MM.1S (cell line): ENCODE measurements around the gene TRIM72.
"Not testable (repeated sequence)": the region's sequence is repeated elsewhere in the genome, so short reads cannot be mapped to it uniquely, and the experiment has no call there.

Experiments used
- DNase-seq: peaks from one replicate; pipeline ENCODE4 v3.0.0-alpha.2; 2015
- H2AFZ ChIP-seq: fragments of 300-600 bp; sonication (generic); 2 replicates; pipeline ENCODE4 v1.6.0; 2016; ENCODE audit warnings: antibody characterized with exemption, low read length
- H3F3A ChIP-seq: fragments of 300-600 bp; sonication (generic); 2 replicates; pipeline ENCODE4 v1.6.1; 2016; ENCODE audit warnings: mild to moderate bottlenecking, antibody characterized with exemption, low read length, moderate library complexity, mixed read lengths; ENCODE audit not compliant: insufficient read depth
- H3K27ac ChIP-seq: fragments of 300-600 bp; sonication (generic); 2 replicates; pipeline ENCODE4 v1.5.1; 2016; ENCODE audit warnings: mild to moderate bottlenecking, low read length
- H3K27me3 ChIP-seq: fragments of 300-600 bp; sonication (generic); replicated peaks from 2 replicates; pipeline ENCODE4 v1.6.0; 2016; ENCODE audit warnings: low read length; ENCODE audit not compliant: insufficient read depth
- H3K36me3 ChIP-seq: fragments of 300-600 bp; sonication (generic); replicated peaks from 2 replicates; pipeline ENCODE4 v1.6.1; 2016; ENCODE audit warnings: mild to moderate bottlenecking, low read length, mixed read lengths; ENCODE audit not compliant: insufficient read depth
- H3K4me1 ChIP-seq: fragments of 300-600 bp; sonication (generic); 2 replicates; pipeline ENCODE4 v1.6.1; 2016; ENCODE audit warnings: low read length, mixed read lengths
- H3K4me2 ChIP-seq: fragments of 300-600 bp; sonication (generic); 2 replicates; pipeline ENCODE4 v1.6.0; 2016; ENCODE audit warnings: low read depth, low read length
- H3K4me3 ChIP-seq: fragments of 300-600 bp; sonication (generic); 2 replicates; pipeline ENCODE4 v1.5.1; 2016; ENCODE audit warnings: low read length, mixed read lengths
- H3K79me2 ChIP-seq: fragments of 300-600 bp; sonication (generic); 2 replicates; pipeline ENCODE4 v1.6.1; 2016; ENCODE audit warnings: mixed run types, low read length, mixed read lengths
- H3K9ac ChIP-seq: fragments of 300-600 bp; sonication (generic); 2 replicates; pipeline ENCODE4 v1.6.1; 2016; ENCODE audit warnings: low read length, mixed read lengths
- H3K9me2 ChIP-seq: fragments of 300-600 bp; sonication (generic); replicated peaks from 2 replicates; pipeline ENCODE4 v1.6.1; 2016; ENCODE audit warnings: mild to moderate bottlenecking, low read length, mixed read lengths; ENCODE audit not compliant: insufficient read depth
- H3K9me3 ChIP-seq: fragments of 300-600 bp; sonication (generic); replicated peaks from 2 replicates; pipeline ENCODE4 v1.6.1; 2016; ENCODE audit warnings: mild to moderate bottlenecking, low read length, mixed read lengths; ENCODE audit not compliant: insufficient read depth
- H4K20me1 ChIP-seq: fragments of 300-600 bp; sonication (generic); 2 replicates; pipeline ENCODE4 v1.6.1; 2016; ENCODE audit warnings: mild to moderate bottlenecking, low read length, moderate library complexity, mixed read lengths; ENCODE audit not compliant: insufficient read depth
- CTCF ChIP-seq: fragments of 300-600 bp; sonication (generic); IDR thresholded peaks from 2 replicates; pipeline ENCODE4 v1.5.1; 2016; ENCODE audit warnings: antibody characterized with exemption, low read length, mixed read lengths
- EZH2 ChIP-seq: fragments of 300-600 bp; sonication (generic); optimal IDR thresholded peaks from 2 replicates; pipeline ENCODE3; 2017; ENCODE audit warnings: low read depth, mild to moderate bottlenecking, antibody characterized with exemption, low read length, mixed read lengths
- EZH2phosphoT487 ChIP-seq: fragments of 300-600 bp; sonication (generic); IDR thresholded peaks from 2 replicates; pipeline ENCODE4 v1.6.1; 2018; ENCODE audit warnings: antibody characterized with exemption, low read length

Gene TRIM72

GRCh38 chr16:31198207-31198882 lies 15.6 kb upstream of the TRIM72 start:
- H3K9me2 ChIP-seq, result no peaks in the 10 kb centered on the region
- H4K20me1 ChIP-seq, result no peaks in the 10 kb centered on the region
- no peak overlapping the region for H3K27ac ChIP-seq
- no peak overlapping the region for H3K9ac ChIP-seq
- TF ChIP-seq EZH2phosphoT487, result no peak
- H3K36me3 ChIP-seq, result 0 out of 2 replicates have a peak, but pooled peaks cover under 1% of the 10 kb centered on the region
- H3K9me3 ChIP-seq, result no peaks in the 10 kb centered on the region
- no peaks in the 10 kb centered on the region for H3K79me2 ChIP-seq
- H3K4me2 ChIP-seq, result no peak overlapping the region
- peaks cover 10% of the 10 kb centered on the region for H3K4me1 ChIP-seq
- H3F3A ChIP-seq, result peaks cover 15% of the 10 kb centered on the region; the same call in 1 of the 2 replicates
- H3K27me3 ChIP-seq, result no peaks in the 10 kb centered on the region
- no peak for DNase-seq
- no peak overlapping the region for H2AFZ ChIP-seq
- H3K4me3 ChIP-seq, result no peak overlapping the region

- peaks cover 10% of the 10 kb centered on the region; the same call in 1 of the 2 replicates for H3K4me1 ChIP-seq
- no peak overlapping the region for H3K9ac ChIP-seq
- TF ChIP-seq EZH2, result no peak
- TF ChIP-seq CTCF, result no peak
- TF ChIP-seq EZH2phosphoT487, result no peak
- no peaks in the 10 kb centered on the region for H3K9me3 ChIP-seq
- no peak overlapping the region for H3K4me3 ChIP-seq
- H3K4me2 ChIP-seq, result no peak overlapping the region
- no peak overlapping the region for H2AFZ ChIP-seq
- no peak overlapping the region for H3K27ac ChIP-seq
- H3K27me3 ChIP-seq, result no peaks in the 10 kb centered on the region
- DNase-seq, result no peak
- H3K36me3 ChIP-seq, result no peaks in the 10 kb centered on the region
- H3F3A ChIP-seq, result peaks cover 15% of the 10 kb centered on the region; the same call in 1 of the 2 replicates
- no peaks in the 10 kb centered on the region for H4K20me1 ChIP-seq
- no peaks in the 10 kb centered on the region for H3K79me2 ChIP-seq
- no peaks in the 10 kb centered on the region for H3K9me2 ChIP-seq
Measured at GRCh38 chr16:31199430-31200041, 14.4 kb upstream of the TRIM72 start.

- not testable (repeated sequence) for H3K9ac ChIP-seq, H3K27me3 ChIP-seq, H4K20me1 ChIP-seq, H3K4me3 ChIP-seq, H2AFZ ChIP-seq, H3K9me3 ChIP-seq, DNase-seq, H3K79me2 ChIP-seq, H3K9me2 ChIP-seq, H3K36me3 ChIP-seq, H3K27ac ChIP-seq, H3K4me2 ChIP-seq
- H3K4me1 ChIP-seq, result peaks cover 10% of the 10 kb centered on the region; the same call in 1 of the 2 replicates
- peaks cover 15% of the 10 kb centered on the region; the same call in 1 of the 2 replicates for H3F3A ChIP-seq
Measured at GRCh38 chr16:31200111-31200510, 13.8 kb upstream of the TRIM72 start.

GRCh38 chr16:31200821-31201568 lies 12.9 kb upstream of the TRIM72 start:
- no peaks in the 10 kb centered on the region for H4K20me1 ChIP-seq
- H3K9ac ChIP-seq, result 0 out of 2 replicates have a peak overlapping the region, but pooled peaks have one; percentile 54
- no peak overlapping the region for H3K27ac ChIP-seq
- TF ChIP-seq EZH2phosphoT487 (no peak), EZH2 (no peak), CTCF (no peak)
- H3K9me2 ChIP-seq, result no peaks in the 10 kb centered on the region
- H3K9me3 ChIP-seq, result no peaks in the 10 kb centered on the region
- H2AFZ ChIP-seq, result no peak overlapping the region
- H3K79me2 ChIP-seq, result no peaks in the 10 kb centered on the region
- H3K27me3 ChIP-seq, result no peaks in the 10 kb centered on the region
- peak overlapping the region; percentile 81 for H3K4me2 ChIP-seq
- no peaks in the 10 kb centered on the region for H3K36me3 ChIP-seq
- no peak for DNase-seq
- peaks cover 15% of the 10 kb centered on the region; the same call in 1 of the 2 replicates for H3F3A ChIP-seq
- 0 out of 2 replicates have a peak overlapping the region, but pooled peaks have one; percentile 80 for H3K4me3 ChIP-seq
- peaks cover 10% of the 10 kb centered on the region; the same call in 1 of the 2 replicates for H3K4me1 ChIP-seq
